NCI-H2107 (cell line): Measurements from ENCODE around the gene IL3RA.
"Not testable (repeated sequence)": the region's sequence is repeated elsewhere in the genome, so short reads cannot be mapped to it uniquely, and the experiment has no call there.

Source experiments
- DNase-seq: peaks from one replicate; lab custom pipeline; 2025; lab: John Stamatoyannopoulos, UW

IL3RA gene

GRCh38 chrX:1336331-1336943 lies at the start of gene IL3RA:
TSS of gene IL3RA (plus strand) at chrX:1336785. CDS start at chrX:1341766, 4,981 bp downstream.
- DNase-seq = no peak

DNA sequence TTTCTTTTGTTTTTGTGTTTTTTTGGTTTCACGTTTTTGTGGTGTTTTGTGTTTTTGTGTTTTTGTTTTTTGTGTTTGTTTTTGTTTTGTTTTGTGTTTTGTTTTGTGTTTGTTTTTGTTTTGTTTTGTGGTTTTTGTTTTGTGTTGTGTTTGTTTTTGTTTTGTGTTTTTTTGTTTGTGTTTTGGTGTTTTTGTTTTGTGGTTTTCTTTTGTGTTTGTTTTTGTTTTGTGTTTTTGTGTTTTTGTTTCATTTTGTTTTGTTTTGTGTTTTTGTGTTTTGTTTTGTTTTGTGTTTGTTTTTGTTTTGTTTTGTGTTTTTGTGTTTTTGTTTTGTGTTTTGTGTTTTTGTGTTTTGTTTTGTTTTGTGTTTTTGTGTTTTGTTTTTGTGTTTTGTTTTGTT lies 47.0 kb upstream of the IL3RA start:
- no peak for DNase-seq

DNA sequence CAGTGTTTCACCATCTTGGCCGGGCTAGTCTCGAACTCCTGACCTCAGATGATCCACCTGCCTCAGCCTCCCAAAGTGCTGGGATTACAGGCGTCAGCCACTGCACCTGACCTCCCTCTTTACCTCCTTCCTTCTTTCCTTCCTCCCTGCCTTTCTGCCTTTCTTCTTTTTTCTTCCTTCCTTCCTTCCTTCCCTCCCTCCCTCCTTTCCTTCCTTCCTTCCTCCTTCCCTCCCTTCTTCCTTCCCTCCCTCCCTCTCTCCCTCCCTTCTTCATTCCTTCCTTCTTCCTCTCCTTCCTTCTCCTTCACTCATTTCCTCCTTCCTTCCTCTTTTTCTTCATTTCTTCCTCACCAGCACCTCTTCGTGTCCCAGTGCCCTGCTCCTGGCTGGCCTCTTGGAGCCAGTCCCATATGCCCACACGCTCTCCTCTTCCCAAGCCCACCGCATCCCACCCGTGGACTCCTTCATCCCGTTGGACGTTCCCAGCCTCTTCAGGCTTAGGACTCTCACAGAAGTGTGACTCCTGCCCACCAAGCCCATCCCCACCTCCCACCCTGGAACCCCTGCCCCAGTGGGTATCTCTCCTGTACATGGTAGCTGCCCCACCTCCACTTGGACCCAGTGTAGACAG lies 45.4 kb upstream of the IL3RA start:
- DNase-seq = no peak

DNA sequence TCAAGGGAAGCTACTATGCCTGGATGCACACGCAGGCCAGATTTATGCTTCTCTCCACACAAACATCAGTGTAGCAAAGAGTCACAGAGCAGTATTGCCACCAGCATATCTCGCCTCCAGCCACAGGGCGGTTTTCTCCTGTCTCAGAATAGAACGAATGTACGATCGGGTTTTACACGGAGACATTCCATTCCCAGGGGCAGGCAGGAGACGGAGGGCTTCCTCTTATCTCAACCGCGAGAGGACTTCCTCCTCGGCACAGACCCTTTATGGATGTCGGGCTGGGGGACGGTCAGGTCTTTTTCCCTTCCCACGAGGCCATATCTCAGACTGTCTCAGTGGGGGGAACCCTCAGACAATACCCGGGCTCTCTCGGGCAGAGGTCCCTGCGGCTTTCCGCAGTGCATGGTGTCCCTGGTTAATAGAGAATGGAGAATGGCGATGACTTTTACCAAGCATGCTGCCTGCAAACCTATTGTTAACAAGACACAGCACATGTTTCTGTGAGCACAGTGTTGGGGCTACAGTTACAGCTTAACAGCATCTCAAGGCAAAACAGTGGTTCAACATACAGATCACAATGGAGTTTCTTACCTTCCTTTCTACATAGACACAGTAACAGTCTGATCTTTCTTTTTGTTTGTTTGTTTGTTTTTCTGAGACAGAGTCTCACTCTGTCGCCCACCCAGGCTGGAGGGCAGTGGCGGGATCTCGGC lies 43.9 kb upstream of the IL3RA start:
- no peak for DNase-seq

GRCh38 chrX:1294301-1295067 lies 42.1 kb upstream of the IL3RA start:
- DNase-seq = no peak

DNA sequence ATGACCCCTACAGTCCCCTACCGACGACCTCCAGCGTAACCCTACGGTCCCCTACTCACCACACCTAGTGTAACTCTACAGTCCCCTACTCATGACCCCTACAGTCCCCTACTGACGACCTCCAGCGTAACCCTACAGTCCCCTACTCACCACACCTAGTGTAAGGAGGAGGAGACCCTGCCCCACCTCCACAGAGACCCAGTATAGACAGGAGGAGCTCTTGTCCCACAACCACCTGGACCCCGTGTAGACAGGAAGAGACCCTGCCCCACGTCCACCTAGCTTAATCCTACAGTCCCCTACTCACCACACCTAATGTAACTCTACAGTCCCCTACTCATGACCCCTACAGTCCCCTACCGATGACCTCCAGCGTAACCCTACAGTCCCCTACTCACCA lies 41.0 kb upstream of the IL3RA start:
- no peak for DNase-seq

- not testable (repeated sequence) for DNase-seq
Measured at GRCh38 chrX:1297591-1297990, 39.0 kb upstream of the IL3RA start.

GRCh38 chrX:1300449-1300848 lies 36.1 kb upstream of the IL3RA start:
- DNase-seq = no peak

- no peak for DNase-seq
Measured at GRCh38 chrX:1305411-1305810, 31.2 kb upstream of the IL3RA start.

DNA sequence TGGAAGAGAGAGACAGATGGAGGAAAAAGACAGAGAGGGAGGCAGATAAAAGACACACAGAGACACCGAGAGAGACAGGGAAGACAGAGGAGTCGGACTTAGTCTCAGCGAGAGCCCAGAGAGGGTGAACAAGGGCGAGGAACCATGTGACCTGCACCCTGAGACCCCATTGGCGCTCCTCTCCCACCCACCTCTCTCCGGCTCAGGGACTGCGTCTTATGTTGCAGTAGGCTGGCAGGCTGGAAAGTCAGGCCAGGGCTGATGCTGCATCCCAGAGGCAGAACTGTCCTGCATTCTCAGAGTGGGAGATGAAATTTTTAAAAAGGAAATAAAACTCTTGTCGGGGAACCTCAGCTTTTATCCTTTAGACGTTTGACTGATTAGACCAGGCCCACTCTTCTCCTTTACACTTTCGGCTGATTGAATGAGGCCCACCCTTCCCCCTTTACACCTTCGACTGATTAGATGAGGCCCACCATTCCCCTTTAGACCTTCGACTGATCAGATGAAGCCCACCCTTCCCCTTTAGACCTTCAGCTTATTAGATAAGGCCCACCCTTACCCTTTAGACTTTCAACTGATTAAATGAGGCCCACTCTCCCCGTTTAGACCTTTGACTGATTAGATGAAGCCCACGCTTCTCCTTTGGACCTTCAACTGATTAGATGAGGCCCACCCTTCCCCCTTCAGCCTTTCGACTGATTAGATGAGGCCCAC lies 29.5 kb upstream of the IL3RA start:
- DNase-seq = no peak

DNA sequence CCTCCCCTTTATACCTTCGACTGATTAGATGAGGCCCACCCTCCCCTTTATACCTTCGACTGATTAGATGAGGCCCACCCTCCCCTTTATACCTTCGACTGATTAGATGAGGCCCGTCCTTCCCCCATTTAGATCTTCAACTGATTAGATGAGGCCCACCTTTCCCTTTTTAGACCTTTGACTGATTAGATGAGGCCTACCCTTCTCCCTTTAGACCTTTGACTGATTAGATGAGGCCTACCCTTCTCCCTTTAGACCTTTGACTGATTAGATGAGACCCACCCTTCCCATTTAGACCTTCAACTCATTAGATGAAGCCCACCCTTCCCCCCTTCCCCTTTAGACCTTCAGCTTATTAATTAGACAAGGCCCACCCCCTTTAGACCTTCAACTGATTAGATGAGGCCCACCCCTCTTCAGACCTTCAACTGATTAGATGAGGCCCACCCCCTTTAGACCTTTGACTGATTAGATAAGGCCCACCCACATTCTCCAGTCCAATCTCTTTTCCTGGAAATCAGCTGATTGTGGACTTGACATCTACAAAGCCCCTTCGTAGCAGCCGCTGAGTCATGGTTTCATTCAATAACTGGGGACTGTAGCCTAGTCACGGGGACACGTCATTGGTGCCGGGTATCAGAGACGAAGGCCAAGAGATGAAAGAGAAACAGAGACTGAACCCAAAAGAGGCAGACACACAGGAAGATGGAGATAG lies 28.8 kb upstream of the IL3RA start:
- DNase-seq = no peak

GRCh38 chrX:1308476-1308875 lies 28.1 kb upstream of the IL3RA start:
- no peak for DNase-seq

GRCh38 chrX:1308917-1309316 lies 27.7 kb upstream of the IL3RA start:
- not testable (repeated sequence) for DNase-seq

DNA sequence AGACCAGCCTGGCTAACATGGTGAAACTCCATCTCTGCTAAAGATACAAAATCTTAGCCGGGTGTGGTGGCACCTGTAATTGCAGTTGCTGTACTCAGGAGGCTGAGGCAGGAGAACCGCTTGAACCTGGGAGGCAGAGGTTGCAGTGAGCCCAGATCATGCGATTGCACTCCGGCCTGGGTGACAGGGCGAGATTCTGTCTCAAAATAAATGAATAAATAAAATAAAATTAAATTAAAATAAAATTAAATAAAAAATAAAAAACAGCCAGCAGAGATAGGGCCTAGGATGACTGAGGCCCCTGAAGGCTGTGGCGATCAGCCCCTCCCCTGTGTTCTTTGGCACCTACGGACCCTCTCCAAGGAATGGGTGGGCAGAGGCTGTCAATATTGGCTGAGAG lies 22.8 kb upstream of the IL3RA start:
- no peak for DNase-seq

DNA sequence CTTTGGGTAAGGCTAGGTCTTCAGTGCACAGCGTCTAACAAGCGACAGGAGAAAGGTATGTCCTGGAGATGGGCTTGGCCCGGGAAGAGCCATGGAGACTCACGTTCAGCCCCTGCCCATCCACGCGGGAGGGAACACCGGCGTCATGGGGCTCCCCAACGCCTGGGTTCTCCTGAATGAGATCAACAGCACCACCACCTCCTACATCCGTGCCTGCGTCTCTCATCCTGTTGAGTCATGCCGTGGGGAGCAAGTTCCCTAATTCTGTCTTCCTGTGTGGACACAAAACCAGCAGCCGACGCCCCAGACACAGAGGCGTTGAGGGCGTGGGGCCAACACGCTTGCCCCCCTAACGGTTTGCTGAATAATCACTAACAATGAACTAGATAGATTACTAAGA lies 20.1 kb upstream of the IL3RA start:
- DNase-seq = no peak

DNA sequence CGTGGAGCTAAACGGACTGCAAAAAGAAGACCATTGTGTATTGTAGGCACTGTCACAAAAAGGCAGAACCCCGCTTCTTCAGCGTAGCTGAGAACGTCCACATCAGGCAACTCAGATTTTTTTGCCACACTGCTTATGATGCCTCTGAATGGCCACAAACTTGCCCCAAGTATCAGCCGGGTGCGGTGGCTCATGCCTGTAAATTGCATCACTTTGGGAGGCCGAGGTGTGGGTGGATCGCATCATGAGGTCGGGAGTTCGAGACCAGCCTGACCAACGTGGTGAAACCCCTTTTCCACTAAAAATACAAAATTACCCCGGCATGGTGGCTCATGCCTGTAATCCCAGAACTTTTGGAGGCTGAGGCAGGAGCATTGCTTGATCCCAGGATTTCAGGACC lies 14.9 kb upstream of the IL3RA start:
- no peak for DNase-seq

DNA sequence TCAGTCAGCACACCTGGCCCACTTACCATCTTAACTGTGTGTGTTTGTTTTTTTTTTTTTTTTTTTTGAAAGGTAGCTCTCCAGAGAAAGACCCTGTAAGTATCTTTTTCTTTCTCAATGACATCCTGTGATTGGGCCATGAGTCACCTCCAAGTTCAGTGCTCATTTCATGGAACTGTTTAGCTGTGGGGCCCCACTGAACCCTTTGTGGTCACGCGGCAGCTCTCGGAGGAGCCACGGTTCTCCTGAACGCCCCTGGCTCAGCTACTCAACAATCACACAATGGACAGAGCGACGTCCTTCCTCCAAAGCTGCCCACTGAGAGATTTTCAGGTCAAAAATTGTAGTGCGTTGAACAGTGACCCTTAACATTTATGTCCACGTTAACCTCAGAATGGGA lies 14.2 kb upstream of the IL3RA start:
- DNase-seq = no peak

GRCh38 chrX:1323315-1323714 lies 13.3 kb upstream of the IL3RA start:
- DNase-seq = no peak

DNA sequence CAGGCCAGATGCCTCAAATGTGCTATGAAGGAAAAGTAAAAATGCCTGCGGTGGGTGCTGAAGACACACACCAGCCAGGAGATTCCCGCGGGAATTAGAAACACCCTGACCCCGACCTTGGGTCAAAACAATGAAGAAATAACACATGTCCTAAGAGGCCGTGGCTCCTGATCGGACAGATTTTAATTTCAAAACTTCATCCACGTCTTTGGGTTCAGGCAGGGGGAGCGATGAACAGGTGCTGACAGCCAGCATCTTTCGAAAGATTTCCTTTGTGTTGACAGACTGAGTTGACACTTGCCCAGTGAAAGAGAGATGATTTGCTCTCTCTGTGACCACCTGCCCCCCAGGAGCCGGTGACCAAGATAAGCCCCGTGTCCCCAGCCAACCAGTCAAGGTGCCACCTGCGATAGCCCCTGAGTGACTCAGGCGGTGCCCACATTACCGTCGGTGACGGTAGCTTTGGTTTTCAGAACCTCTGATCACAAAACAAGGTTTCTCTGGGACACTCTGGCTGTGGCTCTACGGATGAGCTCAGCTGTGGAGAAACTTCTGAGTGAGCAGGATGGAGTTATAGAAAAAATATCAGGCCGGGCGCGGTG lies 11.0 kb upstream of the IL3RA start:
- no peak for DNase-seq

- no peak for DNase-seq
Measured at GRCh38 chrX:1327651-1328304, 8.8 kb upstream of the IL3RA start.
